ENCODE results near the gene RSPO3.
"Not testable (repeated sequence)": the region's sequence is repeated elsewhere in the genome, so short reads cannot be mapped to it uniquely, and the experiment has no call there.

The RSPO3 gene

DNA sequence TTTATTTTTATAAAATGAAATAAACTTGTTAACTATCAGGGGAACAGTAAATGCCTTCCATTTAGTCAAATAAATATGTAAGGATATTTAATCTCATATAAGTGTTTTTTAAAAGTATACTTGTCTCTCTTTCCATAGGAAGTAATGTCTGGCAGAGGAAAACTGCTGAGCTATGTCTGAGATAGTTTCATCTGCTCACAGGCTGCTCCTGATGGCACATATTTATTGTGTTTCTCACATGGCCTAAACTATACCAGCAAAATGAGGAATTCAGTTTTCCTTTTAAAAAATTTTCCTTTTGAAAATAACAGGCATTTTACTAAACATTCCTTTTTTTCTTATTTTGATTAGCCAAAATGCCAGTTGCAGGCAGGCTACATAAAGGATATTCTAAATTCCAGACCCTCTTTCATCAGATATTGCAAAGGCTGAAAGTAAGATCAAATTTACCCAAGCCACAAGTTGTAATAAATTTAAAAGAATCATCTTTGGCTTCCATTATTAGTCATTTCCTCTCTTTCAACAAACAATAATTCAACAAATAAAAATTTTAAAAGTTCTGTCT, 88.1 kb downstream of the RSPO3 start:
- no peak for DNase-seq (ENCODE audit: low spot score)

DNA sequence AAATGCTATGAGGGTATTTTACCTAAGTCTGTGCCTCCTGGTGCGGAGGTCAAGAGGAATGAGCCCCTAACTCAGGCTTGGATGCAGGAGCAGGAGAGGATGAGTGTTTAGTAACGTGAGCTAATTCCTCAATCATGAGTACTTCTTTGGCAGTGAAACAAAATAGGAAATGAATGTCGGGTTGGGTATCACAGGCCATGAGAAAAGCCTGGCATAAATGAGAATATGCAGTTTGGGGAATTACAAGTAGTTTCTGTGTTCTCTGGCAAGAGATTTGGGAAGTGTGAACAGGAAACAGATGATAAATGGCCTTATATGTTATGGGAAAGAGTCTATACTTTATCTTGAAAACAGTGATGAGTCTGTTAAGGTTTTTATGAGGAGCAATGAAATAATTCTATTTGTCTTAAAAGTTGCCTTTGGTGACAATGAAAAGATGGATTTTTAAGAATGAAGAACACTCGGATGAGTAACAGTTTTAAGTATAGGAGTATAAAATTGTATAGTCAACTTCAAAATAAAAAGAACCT, 89.2 kb downstream of the RSPO3 start:
- DNase-seq (ENCODE audit: low spot score), result peak; percentile 44

DNA sequence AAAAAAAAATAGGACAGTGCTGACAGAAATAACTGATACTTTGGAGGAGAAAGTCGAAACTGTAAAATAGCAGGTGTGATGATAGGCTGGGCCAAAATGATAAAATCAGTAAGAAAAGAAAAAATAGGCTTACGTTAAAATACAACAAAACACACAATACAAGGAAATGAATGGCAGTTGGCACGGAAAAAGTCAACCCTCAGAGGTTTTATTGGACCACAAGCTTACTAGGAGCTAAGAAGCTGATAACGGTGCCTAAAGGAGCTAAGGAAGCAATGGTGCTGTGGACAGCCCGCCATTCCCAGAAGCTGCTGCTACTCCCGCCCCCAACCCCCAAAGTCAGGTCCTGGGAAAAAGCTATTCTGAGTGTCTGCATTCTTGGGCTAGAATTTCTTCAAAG, 92.3 kb downstream of the RSPO3 start:
- DNase-seq (ENCODE audit: low spot score), result no peak

DNA sequence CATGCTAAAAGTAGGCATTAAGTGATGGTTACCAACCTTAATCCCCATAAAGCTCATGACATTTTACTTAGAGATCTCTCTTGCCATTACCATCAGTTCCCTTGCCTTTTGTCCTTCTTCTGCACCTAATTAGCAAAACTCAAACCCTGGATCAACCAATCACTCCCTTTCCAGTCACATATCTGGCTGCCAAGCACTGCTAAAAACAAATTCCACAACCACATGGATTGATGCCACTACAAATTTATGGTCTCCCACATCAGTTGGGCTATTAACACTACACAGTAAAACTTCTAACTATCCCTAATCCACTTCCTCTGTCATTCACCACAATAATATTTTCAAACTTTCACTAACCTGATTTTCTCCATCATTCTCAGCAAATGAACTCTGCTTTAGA, 93.9 kb downstream of the RSPO3 start:
- DNase-seq (ENCODE audit: low spot score), result no peak

DNA sequence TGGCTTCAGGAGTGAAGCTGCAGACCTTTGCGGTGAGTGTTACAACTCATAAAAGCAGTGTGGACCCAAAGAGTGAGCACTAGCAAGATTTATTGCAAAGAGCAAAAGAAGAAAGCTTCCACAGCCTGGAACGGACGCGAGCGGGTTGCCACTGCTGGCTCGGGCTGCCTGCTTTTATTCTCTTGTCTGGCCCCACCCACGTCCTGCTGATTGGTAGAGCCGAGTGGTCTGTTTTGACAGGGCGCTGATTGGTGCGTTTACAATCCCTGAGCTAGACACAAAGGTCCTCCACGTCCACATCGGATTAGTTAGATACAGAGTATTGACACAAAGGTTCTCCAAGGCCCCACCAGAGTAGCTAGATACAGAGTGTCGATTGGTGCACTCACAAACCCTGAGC, 95.6 kb downstream of the RSPO3 start:
- DNase-seq (ENCODE audit: low spot score), result not testable (repeated sequence)

DNA sequence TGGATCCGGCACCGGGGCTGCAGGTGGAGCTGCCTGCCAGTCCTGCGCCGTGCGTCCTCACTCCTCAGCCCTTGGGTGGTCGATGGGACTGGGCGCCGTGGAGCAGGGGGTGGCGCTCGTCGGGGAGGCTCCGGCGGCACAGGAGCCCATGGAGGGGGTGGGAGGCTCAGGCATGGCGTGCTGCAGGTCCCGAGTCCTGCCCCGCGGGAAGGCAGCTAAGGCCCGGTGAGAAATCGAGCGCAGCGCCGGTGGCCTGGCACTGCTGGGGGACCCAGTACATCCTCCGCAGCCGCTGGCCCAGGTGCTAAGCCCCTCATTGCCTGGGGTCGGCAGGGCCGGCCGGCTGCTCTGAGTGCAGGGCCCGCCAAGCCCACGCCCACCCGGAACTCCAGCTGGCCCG, 96.1 kb downstream of the RSPO3 start:
- DNase-seq (ENCODE audit: low spot score), result not testable (repeated sequence)

DNA sequence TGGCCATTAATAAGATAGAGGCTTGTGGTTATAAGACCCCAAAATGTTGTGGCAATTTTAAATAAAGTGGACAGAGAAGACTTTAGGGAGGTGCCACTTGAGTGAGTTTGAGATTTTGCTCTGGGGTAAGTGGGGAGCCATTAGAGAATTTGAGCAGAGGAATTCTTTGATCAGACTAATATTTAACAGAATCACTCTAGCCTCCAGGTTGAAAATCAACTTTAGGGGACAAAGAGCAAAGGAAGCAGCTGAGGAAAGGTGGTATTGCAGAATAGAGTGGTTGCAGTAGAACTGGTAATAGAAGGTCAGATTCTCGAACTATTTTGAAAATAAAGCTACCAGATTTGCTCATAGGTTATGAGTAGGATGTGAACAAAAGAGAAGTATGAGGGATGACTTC, 97.5 kb downstream of the RSPO3 start:
- DNase-seq (ENCODE audit: low spot score), result no peak

DNA sequence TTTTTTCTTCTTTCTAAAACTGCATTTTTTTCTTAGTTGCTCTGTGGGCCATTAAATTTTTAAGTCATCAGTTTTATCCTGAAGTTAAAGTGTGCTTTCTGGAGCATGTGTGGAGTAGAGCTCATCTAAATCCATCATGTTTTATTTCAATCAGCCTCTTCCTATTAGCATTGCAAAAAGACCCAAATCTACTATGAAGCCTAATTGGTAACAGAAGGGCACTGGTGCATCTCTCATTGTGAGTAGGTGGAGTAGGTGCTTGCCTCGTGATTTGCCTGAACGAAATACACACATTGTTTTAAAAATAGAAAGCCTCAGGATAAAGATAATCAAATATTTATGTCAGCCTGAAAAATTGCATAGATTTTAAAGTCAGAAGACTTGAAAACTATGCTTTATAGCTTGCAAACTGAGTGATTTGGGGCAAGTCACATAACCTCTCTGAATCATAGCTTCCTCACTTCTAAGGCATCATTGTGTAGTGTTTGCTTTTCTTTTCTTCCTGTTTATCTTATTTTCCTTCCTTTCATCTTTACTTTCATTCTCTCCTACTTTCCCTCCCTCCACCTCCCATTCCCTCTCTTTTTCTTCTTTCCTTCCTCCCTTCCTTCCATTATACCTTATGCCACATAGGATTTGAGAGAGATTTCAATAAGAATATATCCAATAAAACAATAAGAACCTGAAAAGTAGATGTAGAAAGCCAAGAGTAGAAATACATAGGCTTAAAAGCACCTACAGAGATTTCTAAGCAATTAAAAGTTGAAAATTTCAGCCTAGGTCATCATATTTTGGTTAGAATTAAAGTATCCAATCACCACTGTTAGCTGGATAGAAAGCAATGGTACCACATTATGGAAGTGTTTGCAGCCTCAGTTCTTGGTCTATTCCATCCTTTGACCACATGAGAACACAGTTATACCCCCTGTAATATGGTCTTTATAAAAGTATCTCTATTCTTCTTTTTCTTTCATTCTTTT, 98.6 kb downstream of the RSPO3 start:
- no peak for DNase-seq (ENCODE audit: low spot score)

DNA sequence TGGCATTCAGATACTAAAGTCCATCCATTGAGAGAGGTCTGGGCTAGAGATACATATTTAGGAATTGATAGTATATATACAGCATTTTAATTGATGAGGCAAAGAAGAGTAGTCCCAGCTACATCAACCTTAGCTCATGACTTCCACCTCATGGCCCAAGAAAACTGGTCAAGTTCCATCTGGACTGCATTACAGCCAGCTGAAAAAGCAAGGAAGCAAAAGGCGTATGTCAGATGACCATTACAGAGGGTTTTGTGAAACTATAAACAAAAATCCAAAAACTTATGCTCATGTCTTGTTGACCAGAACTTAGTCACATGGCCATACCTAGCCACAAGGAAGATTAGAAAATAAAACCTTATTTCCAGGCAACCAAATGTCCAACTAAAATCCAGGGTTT, 101.4 kb downstream of the RSPO3 start:
- DNase-seq (ENCODE audit: low spot score), result no peak

DNA sequence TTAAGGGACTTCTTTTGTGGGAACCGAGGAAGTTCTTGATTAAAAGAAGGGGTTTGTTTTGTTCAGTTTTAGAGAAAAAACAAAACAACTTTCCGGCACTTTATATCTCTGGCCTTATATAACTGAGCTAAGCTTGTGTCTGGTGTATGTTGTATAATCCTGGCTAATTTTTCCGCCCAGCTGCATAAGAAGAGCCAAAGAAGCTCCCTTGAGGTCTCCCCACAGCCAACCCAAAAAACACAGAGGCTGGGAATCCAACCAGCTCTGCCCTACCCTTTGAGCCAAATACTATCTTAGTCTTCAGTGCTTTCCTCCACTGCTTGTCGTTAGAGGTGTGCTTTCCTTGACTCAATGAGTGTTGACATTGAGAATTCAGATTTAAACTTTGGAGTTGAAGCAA, 102.7 kb downstream of the RSPO3 start:
- no peak for DNase-seq (ENCODE audit: low spot score)

DNA sequence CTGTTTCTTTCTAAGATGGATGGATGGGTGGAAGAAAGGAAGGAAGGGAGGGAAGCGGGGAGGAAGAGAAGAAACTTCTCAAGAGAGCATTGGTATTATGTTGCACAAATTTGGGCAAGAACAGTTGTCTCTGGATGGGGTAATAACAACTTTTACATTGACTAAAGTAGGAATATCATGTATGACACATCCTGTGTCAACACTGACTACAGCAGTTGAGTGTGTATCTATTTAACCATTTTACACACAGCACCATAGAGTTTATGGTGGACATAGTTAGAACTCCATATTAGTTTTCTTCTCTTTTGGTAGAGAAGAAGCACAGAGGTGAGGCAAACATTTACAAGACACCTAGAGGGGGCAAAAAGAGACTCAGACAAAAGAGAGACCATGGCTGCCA, 103.9 kb downstream of the RSPO3 start:
- no peak for DNase-seq (ENCODE audit: low spot score)

DNA sequence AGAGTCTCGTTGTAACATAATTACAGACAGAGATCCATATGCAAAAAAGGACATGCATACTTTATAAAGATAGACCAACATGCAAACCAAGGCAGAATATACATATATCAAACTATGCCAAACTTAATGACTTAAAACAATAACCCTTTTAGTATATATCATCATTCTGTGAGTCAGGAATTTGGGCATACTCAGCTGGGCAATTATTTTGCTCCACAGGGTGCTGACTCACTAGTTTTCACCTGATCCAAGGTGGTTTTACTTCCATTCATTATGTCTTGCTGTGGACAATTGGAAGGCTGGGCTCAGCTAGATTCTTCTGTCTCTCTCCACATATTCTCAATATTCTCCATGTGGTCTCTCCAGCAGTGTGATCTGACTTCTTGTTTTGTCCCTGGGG, 107.0 kb downstream of the RSPO3 start:
- no peak for DNase-seq (ENCODE audit: low spot score)

DNA sequence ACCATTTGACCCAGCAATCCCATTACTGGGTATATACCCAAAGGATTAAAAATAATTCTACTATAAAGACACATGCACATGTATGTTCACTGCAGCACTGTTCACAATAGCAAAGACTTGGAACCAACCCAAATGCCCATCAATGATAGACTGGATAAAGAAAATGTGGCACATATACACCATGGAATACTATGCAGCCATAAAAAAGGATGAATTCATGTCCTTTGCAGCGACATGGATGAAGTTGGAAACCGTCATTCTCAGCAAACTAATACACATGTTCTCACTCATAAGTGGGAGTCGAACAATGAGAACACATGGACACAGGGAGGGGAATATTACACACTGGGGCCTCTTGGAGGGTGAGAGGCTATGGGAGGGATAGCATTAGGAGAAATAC, 115.3 kb downstream of the RSPO3 start:
- DNase-seq (ENCODE audit: low spot score), result not testable (repeated sequence)

DNA sequence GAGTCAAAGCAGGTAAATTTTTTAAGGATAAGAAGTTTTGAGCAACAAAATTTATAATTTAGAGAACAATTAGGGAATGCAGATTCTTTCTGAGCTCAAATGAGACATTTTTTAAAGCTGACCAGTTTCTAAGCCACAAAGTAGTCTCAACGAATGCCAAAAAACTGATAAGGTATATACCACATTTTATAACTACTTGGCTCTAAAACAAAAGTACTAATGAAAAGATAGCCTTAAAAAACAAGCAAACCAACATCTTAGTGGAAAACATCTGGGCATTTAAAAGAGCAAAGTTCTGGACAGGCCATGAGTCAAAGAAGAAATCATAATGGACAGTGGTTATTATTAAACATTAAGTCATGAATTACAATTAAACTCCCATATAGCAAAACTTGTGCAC, 125.0 kb downstream of the RSPO3 start:
- DNase-seq (ENCODE audit: low spot score), result no peak
